HepG2 (cell line): ENCODE data around the gene KLHL30. TPM values are rescaled to one million over a fixed set of nuclear protein-coding genes. Genes with fewer than 3 reads are reported as not detected.
A peak's percentile ranks its signal among the peaks of the same experiment; 100 is the strongest.

Source experiments
- ATAC-seq: fragments of 200-7000 bp; cut with Tn5 transposase; 3 replicates; pipeline ENCODE4 v1.9.1; 2020; ENCODE audit warnings: mild to moderate bottlenecking, moderate library complexity
- BruUV-seq: library from RNA; stranded (reverse); fragments of 400-500 nt; replicated peaks from 2 replicates; lab custom pipeline; 2021; lab: Mats Ljungman, UMichigan
- CTCF ChIA-PET: fragments of 300-600 bp; formaldehyde crosslinking; extraction: SDS; loops from one replicate; lab custom pipeline; 2021; ENCODE audit warnings: low total read pairs, inconsistent platforms, low intra/inter-chr PET ratio; lab: Yijun Ruan, JAX
- POLR2A ChIA-PET: fragments of 350-600 bp; sonication (Branson Sonifier 250); formaldehyde crosslinking; loops from one replicate; lab custom pipeline; 2020; ENCODE audit warnings: antibody characterized with exemption, inconsistent platforms; lab: Yijun Ruan, JAX
- DNase-seq: peaks from one replicate; pipeline ENCODE4 v3.0.0-alpha.2; 2015; ENCODE audit warnings: low spot score
- FAIRE-seq: peaks from 3 replicates; lab custom pipeline; 2011; peaks lifted over from hg19 to GRCh38; lab: Jason Lieb, UNC
- H2AFZ ChIP-seq: one replicate; pipeline ENCODE4 v1.6.1; 2011; ENCODE audit warnings: low read length, inconsistent platforms
- H3K27ac ChIP-seq: fragments of 300-600 bp; 3 replicates; pipeline ENCODE4 v1.8.0; 2011; ENCODE audit warnings: mixed run types, mild to moderate bottlenecking, mixed read lengths, low read length, inconsistent platforms; ENCODE audit not compliant: insufficient read depth; ENCODE audit errors: extremely low read length
- H3K27me3 ChIP-seq, 2 experiments: fragments of 200-600 bp in 1 of 2; 2 replicates in 1 of 2; 3 replicates in 1 of 2; pipeline versions ENCODE4 v1.6.0 to v1.8.0; 2011; ENCODE audit warnings: low read length in 2 of 2, mild to moderate bottlenecking in 2 of 2, moderate library complexity in 2 of 2, inconsistent platforms in 1 of 2; ENCODE audit not compliant: insufficient read depth in 2 of 2, control insufficient read depth in 1 of 2
- H3K36me3 ChIP-seq, 2 experiments: fragments of 200-600 bp in 1 of 2; replicated peaks in 1 of 2; 2 replicates in 1 of 2; 3 replicates in 1 of 2; pipeline versions ENCODE4 v1.5.1 to v1.8.0; 2011; ENCODE audit warnings: low read length in 2 of 2, inconsistent platforms in 1 of 2; ENCODE audit not compliant: insufficient read depth in 2 of 2, control insufficient read depth in 1 of 2
- H3K4me1 ChIP-seq: 2 replicates; pipeline ENCODE4 v1.5.1; 2012; ENCODE audit warnings: low read length, inconsistent platforms; ENCODE audit not compliant: insufficient read depth
- H3K4me2 ChIP-seq: 2 replicates; pipeline ENCODE4 v1.6.0; 2011; ENCODE audit warnings: low read depth, low read length, inconsistent platforms
- H3K4me3 ChIP-seq, 3 experiments: fragments of 200-600 bp in 1 of 3; sonication (generic), shearing (Covaris generic) in 1 of 3; replicated peaks in 1 of 3; 2 replicates each; pipeline ENCODE4 v1.5.1; 2011 to 2016; ENCODE audit warnings: low read length in 3 of 3, inconsistent platforms in 2 of 3, low read depth in 2 of 3, mild to moderate bottlenecking in 2 of 3, control low read depth in 1 of 3, mixed read lengths in 1 of 3; ENCODE audit not compliant: insufficient read depth in 1 of 3
- H3K79me2 ChIP-seq: one replicate; pipeline ENCODE4 v1.6.1; 2011; ENCODE audit warnings: low read length, inconsistent platforms; ENCODE audit not compliant: insufficient read depth
- H3K9ac ChIP-seq: 2 replicates; pipeline ENCODE4 v1.6.0; 2011; ENCODE audit warnings: mild to moderate bottlenecking, low read depth, low read length, inconsistent platforms; ENCODE audit not compliant: insufficient read depth
- H3K9me3 ChIP-seq: 2 replicates; pipeline ENCODE4 v1.5.1; 2012; ENCODE audit warnings: mild to moderate bottlenecking, low read length
- H4K20me1 ChIP-seq: 2 replicates; pipeline ENCODE4 v1.6.0; 2011; ENCODE audit warnings: inconsistent platforms, mild to moderate bottlenecking, low read length, moderate library complexity; ENCODE audit not compliant: insufficient read depth
- DNMT1 ChIP-seq: sonication (generic); formaldehyde crosslinking; IDR thresholded peaks from 2 replicates; pipeline ENCODE4 v1.5.1; 2020; ENCODE audit warnings: mild to moderate bottlenecking, missing genetic modification reagents
- SP4 ChIP-seq: sonication (generic); formaldehyde crosslinking; IDR thresholded peaks from 2 replicates; pipeline ENCODE4 v1.8.1; 2023; ENCODE audit warnings: mild to moderate bottlenecking, missing genetic modification reagents
- ZFAT ChIP-seq: sonication (generic); formaldehyde crosslinking; conservative IDR thresholded peaks from 2 replicates; pipeline ENCODE4 v1.8.1; 2023; ENCODE audit warnings: missing genetic modification reagents, inconsistent platforms
- ZMYM3 ChIP-seq: sonication (generic); formaldehyde crosslinking; IDR thresholded peaks from 2 replicates; pipeline ENCODE4 v1.5.1; 2020; ENCODE audit warnings: mild to moderate bottlenecking, missing genetic modification reagents
- ZNF605 ChIP-seq: sonication (generic); formaldehyde crosslinking; IDR thresholded peaks from 2 replicates; pipeline ENCODE4 v1.8.0; 2022; ENCODE audit warnings: mild to moderate bottlenecking, missing genetic modification reagents
- ZNF629 ChIP-seq: sonication (generic); formaldehyde crosslinking; conservative IDR thresholded peaks from 2 replicates; pipeline ENCODE4 v1.5.0; 2020; ENCODE audit warnings: missing genetic modification reagents
- WGBS: methylation state at CpG from one replicate; pipeline ENCODE4 v1.1.6; 2017; ENCODE audit warnings: low lambda C conversion rate; 5-methylcytosine and 5-hydroxymethylcytosine counted together
- in situ Hi-C: cut with HindIII; loops from 2 replicates; pipeline ENCODE4 v1.10.0; 2017; ENCODE audit warnings: low pct_unique_long_range_greater_than_20kb; ENCODE audit not compliant: extremely low pct_ligation_motif_present
- intact Hi-C: fragments of 100-400 bp; cut with micrococcal nuclease; formaldehyde crosslinking; loops from one replicate; pipeline ENCODE4 v1.10.0; 2022; ENCODE audit not compliant: unreplicated experiment
- polyA plus RNA-seq, 8 experiments: library from polyadenylated mRNA; depleted of rRNA in 3 of 8; stranded (reverse) in 7 of 8; unstranded in 1 of 8; fragments of >200 nt; fragmentation: Illumina TruSeq in 4 of 8; extraction: Trizol in 4 of 8; gene quantifications; 2 replicates each; pipeline versions ENCODE4 v1.2.1 to v1.2.3, GENCODE V29; 2011 to 2016; ENCODE audit warnings: low read depth in 4 of 8, missing spikeins in 1 of 8, mixed read lengths in 1 of 8; ENCODE audit not compliant: insufficient read depth in 1 of 8
- total RNA-seq, 5 experiments: library from RNA; depleted of rRNA; stranded (reverse); fragments of >200 nt; fragmentation: Illumina TruSeq; extraction: Trizol; gene quantifications; 2 replicates each; pipeline ENCODE4 v1.2.3, GENCODE V29; 2016; ENCODE audit warnings: low read depth in 1 of 5
- TF ChIP-seq, protein P1 (sequence below): sonication (generic); formaldehyde crosslinking; IDR thresholded peaks from 2 replicates; pipeline ENCODE4 v1.4.0; 2020; ENCODE audit warnings: missing genetic modification reagents, borderline replicate concordance
- TF ChIP-seq, protein P2 (sequence below): sonication (generic); formaldehyde crosslinking; IDR thresholded peaks from 2 replicates; pipeline ENCODE4 v1.9.0; 2022; ENCODE audit warnings: low read depth, missing genetic modification reagents

KLHL30 gene
- total and polyA plus RNA-seq, 2 of the 13 experiments (the other 11 are each of a cell fraction or from before 2014, with no cell fraction given), result 0.05 TPM; not detected in 1

DNA sequence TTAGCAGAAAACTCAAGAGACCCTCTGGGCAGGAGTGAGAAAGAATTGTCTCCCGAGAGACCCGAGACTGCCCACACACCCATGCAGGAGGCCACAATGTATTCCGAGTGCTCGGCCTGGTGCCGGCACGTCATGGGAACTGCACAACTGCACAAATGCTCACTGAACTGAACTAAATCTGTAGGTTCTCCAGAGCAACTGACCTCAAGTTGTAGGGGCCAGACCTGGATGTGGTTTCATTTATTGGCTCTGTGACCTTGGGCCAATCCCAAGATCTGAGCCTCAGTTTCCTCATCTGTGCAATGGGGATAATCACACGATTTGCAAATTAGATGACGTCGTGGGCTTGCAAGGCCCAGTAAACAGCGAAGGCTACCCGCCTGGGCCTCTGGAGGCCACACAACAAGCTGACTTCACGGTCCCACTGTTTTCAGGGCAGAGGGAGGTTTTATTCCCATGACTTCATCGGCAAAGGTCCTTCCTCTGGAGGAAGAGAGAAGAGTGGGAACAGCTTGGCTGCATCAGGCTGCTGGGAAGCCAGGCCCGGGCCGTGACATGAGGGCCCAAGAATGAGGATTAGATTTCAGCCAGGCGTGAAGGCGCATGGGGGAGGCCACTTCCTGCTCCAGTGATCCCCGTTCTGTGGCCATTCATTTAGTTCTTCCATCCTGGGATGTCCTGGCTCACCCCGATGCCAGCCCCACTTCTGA lies 16.7 kb downstream of the KLHL30 start:
- no TSS peak for BruUV-seq
- TF ChIP-seq ZNF629 (CRISPR knock-in tag) (peak; percentile 91), ZFAT (CRISPR knock-in tag) (no peak), SP4 (no peak), ZNF605 (no peak), ZMYM3 (0 out of 2 replicates have a peak, but pooled peaks have one; percentile 25), DNMT1 (no peak)
- TF ChIP-seq, protein P1, sequence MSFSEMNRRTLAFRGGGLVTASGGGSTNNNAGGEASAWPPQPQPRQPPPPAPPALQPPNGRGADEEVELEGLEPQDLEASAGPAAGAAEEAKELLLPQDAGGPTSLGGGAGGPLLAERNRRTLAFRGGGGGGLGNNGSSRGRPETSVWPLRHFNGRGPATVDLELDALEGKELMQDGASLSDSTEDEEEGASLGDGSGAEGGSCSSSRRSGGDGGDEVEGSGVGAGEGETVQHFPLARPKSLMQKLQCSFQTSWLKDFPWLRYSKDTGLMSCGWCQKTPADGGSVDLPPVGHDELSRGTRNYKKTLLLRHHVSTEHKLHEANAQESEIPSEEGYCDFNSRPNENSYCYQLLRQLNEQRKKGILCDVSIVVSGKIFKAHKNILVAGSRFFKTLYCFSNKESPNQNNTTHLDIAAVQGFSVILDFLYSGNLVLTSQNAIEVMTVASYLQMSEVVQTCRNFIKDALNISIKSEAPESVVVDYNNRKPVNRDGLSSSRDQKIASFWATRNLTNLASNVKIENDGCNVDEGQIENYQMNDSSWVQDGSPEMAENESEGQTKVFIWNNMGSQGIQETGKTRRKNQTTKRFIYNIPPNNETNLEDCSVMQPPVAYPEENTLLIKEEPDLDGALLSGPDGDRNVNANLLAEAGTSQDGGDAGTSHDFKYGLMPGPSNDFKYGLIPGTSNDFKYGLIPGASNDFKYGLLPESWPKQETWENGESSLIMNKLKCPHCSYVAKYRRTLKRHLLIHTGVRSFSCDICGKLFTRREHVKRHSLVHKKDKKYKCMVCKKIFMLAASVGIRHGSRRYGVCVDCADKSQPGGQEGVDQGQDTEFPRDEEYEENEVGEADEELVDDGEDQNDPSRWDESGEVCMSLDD (CRISPR knock-in tag), result no peak
- TF ChIP-seq, protein P2, sequence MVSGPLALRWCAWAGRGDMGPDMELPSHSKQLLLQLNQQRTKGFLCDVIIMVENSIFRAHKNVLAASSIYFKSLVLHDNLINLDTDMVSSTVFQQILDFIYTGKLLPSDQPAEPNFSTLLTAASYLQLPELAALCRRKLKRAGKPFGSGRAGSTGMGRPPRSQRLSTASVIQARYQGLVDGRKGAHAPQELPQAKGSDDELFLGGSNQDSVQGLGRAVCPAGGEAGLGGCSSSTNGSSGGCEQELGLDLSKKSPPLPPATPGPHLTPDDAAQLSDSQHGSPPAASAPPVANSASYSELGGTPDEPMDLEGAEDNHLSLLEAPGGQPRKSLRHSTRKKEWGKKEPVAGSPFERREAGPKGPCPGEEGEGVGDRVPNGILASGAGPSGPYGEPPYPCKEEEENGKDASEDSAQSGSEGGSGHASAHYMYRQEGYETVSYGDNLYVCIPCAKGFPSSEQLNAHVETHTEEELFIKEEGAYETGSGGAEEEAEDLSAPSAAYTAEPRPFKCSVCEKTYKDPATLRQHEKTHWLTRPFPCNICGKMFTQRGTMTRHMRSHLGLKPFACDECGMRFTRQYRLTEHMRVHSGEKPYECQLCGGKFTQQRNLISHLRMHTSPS, result no peak
- TF ChIP-seq, all 625 proteins: peak for 2
- ATAC-seq (no peak), FAIRE-seq (no peak), DNase-seq (no peak)
- POLR2A ChIA-PET, result no interaction called here
- H3K4me2 ChIP-seq, result no peak overlapping the region
- in situ Hi-C loops, result no loop called here
- H3K27ac ChIP-seq, result no peak overlapping the region
- H2AFZ ChIP-seq, result no peak overlapping the region
- WGBS, result 46% methylated on average over 19 of the region's 19 CpGs
- intact Hi-C loops, result no loop called here
- H3K27me3 ChIP-seq, result peaks cover 26 to 66% of the 10 kb centered on the region in 2 experiments
- no peak overlapping the region for H3K9ac ChIP-seq
- CTCF ChIA-PET, result no interaction called here
- no peaks in the 10 kb centered on the region for H3K9me3 ChIP-seq
- H3K4me1 ChIP-seq, result peaks cover 32% of the 10 kb centered on the region
- H3K36me3 ChIP-seq, result no peaks in the 10 kb centered on the region
- H3K79me2 ChIP-seq, result no peaks in the 10 kb centered on the region
- H3K4me3 ChIP-seq, result no peak overlapping the region
- H4K20me1 ChIP-seq, result no peaks in the 10 kb centered on the region
